H1 (cell line): ENCODE measurements around the gene INHA. TPM values are rescaled to one million over a fixed set of nuclear protein-coding genes. Genes with fewer than 3 reads are reported as not detected.

Experiments
- CTCF ChIA-PET: fragments of 300-600 bp; sonication (Branson Sonifier 250); formaldehyde crosslinking; loops from one replicate; lab custom pipeline; 2021; ENCODE audit not compliant: partially characterized antibody; lab: Charles Lee
- POLR2A ChIA-PET: fragments of 300-600 bp; sonication (Branson Sonifier 250); formaldehyde crosslinking; loops from one replicate; lab custom pipeline; 2021; ENCODE audit warnings: inconsistent platforms; ENCODE audit not compliant: partially characterized antibody; lab: Charles Lee
- DNase-seq, 2 experiments: peaks; one replicate each; pipeline versions ENCODE4 v3.0.0 to v3.0.0-alpha.2; 2010 to 2022; ENCODE audit warnings: low spot score in 2 of 2, low read depth in 1 of 2, mixed read lengths in 1 of 2
- FAIRE-seq: peaks from 2 replicates; lab custom pipeline; 2011; peaks lifted over from hg19 to GRCh38; lab: Jason Lieb, UNC
- H2AFZ ChIP-seq: 2 replicates; pipeline ENCODE4 v1.8.1; 2012; ENCODE audit warnings: low read length, inconsistent platforms
- H2AK5ac ChIP-seq: 2 replicates; pipeline ENCODE4 v1.6.1; 2013; ENCODE audit warnings: low read depth, low read length
- H2BK120ac ChIP-seq: replicated peaks from 2 replicates; pipeline ENCODE3; 2013; ENCODE audit warnings: low read depth, low read length, inconsistent platforms
- H2BK12ac ChIP-seq: 2 replicates; pipeline ENCODE4 v1.6.1; 2013; ENCODE audit warnings: low read depth, low read length
- H2BK15ac ChIP-seq: 2 replicates; pipeline ENCODE4 v1.6.1; 2013; ENCODE audit warnings: low read length
- H2BK20ac ChIP-seq: 2 replicates; pipeline ENCODE4 v1.6.1; 2013; ENCODE audit warnings: low read length
- H2BK5ac ChIP-seq: 2 replicates; pipeline ENCODE4 v1.6.1; 2013; ENCODE audit warnings: low read depth, low read length
- H3K14ac ChIP-seq: 2 replicates; pipeline ENCODE4 v1.6.1; 2013; ENCODE audit warnings: inconsistent platforms; ENCODE audit not compliant: insufficient read length
- H3K18ac ChIP-seq: 2 replicates; pipeline ENCODE4 v1.6.1; 2013; ENCODE audit warnings: low read length; ENCODE audit errors: extremely low read depth
- H3K23ac ChIP-seq: 2 replicates; pipeline ENCODE4 v1.6.1; 2013; ENCODE audit warnings: inconsistent platforms; ENCODE audit not compliant: insufficient read length
- H3K23me2 ChIP-seq: 2 replicates; pipeline ENCODE4 v1.6.1; 2013; ENCODE audit warnings: low read depth, low read length
- H3K27ac ChIP-seq: 2 replicates; pipeline ENCODE4 v1.6.1; 2011; ENCODE audit warnings: low read depth, low read length, inconsistent platforms
- H3K27me3 ChIP-seq, 4 experiments: replicated peaks in 1 of 4; 1 replicate in 1 of 4; 2 replicates in 3 of 4; pipeline versions ENCODE4 v1.6.1 to v1.8.1; 2011 to 2013; ENCODE audit warnings: low read length in 3 of 4, mild to moderate bottlenecking in 3 of 4, inconsistent platforms in 2 of 4, mixed read lengths in 2 of 4, moderate library complexity in 1 of 4; ENCODE audit not compliant: control insufficient read depth in 3 of 4, insufficient read depth in 3 of 4; ENCODE audit errors: extremely low read depth in 1 of 4
- H3K36me3 ChIP-seq, 4 experiments: 2 replicates each; pipeline versions ENCODE4 v1.6.1 to v1.8.1; 2011 to 2013; ENCODE audit warnings: mild to moderate bottlenecking in 4 of 4, low read length in 3 of 4, moderate library complexity in 2 of 4, control low read depth in 1 of 4, inconsistent platforms in 1 of 4; ENCODE audit not compliant: insufficient read depth in 4 of 4, control insufficient read depth in 2 of 4
- H3K4ac ChIP-seq: replicated peaks from 2 replicates; pipeline ENCODE3; 2013; ENCODE audit warnings: low read length, low read depth, mixed read lengths, inconsistent platforms; ENCODE audit not compliant: insufficient read length
- H3K4me1 ChIP-seq, 4 experiments: replicated peaks in 1 of 4; 1 replicate in 1 of 4; 2 replicates in 3 of 4; pipeline versions ENCODE4 v1.6.1 to v1.8.1; 2011 to 2013; ENCODE audit warnings: low read length in 3 of 4, inconsistent platforms in 2 of 4, mixed read lengths in 1 of 4; ENCODE audit not compliant: insufficient read depth in 4 of 4, control insufficient read depth in 3 of 4
- H3K4me2 ChIP-seq, 2 experiments: 2 replicates each; pipeline versions ENCODE4 v1.6.1 to v1.8.1; 2011 to 2013; ENCODE audit warnings: low read depth in 2 of 2, low read length in 2 of 2, control low read depth in 1 of 2, inconsistent platforms in 1 of 2, mild to moderate bottlenecking in 1 of 2; ENCODE audit not compliant: insufficient read depth in 1 of 2
- H3K4me3 ChIP-seq, 4 experiments: fragments of 200-600, 300-600 bp in 1 of 4; sonication (generic), shearing (Covaris generic), sonication (Bioruptor Twin) in 1 of 4; 2 replicates each; pipeline versions ENCODE4 v1.5.1 to v1.8.1; 2011 to 2016; ENCODE audit warnings: low read length in 4 of 4, low read depth in 3 of 4, control low read depth in 2 of 4, inconsistent platforms in 2 of 4, mild to moderate bottlenecking in 2 of 4, mixed read lengths in 1 of 4, moderate library complexity in 1 of 4; ENCODE audit not compliant: insufficient read depth in 2 of 4; ENCODE audit errors: extremely low read depth in 1 of 4
- H3K56ac ChIP-seq: replicated peaks from 2 replicates; pipeline ENCODE3; 2013; ENCODE audit warnings: low read depth, mild to moderate bottlenecking, mixed read lengths, low read length, inconsistent platforms; ENCODE audit not compliant: insufficient read length
- H3K79me1 ChIP-seq: 2 replicates; pipeline ENCODE4 v1.6.1; 2013; ENCODE audit warnings: low read depth, low read length, control low read depth
- H3K79me2 ChIP-seq, 2 experiments: 2 replicates each; pipeline versions ENCODE4 v1.6.1 to v1.8.1; 2012 to 2013; ENCODE audit warnings: low read length in 2 of 2, mild to moderate bottlenecking in 2 of 2, inconsistent platforms in 1 of 2; ENCODE audit not compliant: insufficient read depth in 2 of 2, control insufficient read depth in 1 of 2
- H3K9ac ChIP-seq, 4 experiments: replicated peaks in 1 of 4; 1 replicate in 1 of 4; 2 replicates in 3 of 4; pipeline versions ENCODE4 v1.6.1 to v1.8.1; 2011 to 2013; ENCODE audit warnings: low read depth in 3 of 4, low read length in 3 of 4, control low read depth in 2 of 4, mild to moderate bottlenecking in 2 of 4, moderate library complexity in 2 of 4, inconsistent platforms in 1 of 4; ENCODE audit errors: extremely low read depth in 1 of 4
- H3K9me3 ChIP-seq, 2 experiments: 2 replicates each; pipeline versions ENCODE4 v1.6.1 to v1.8.1; 2012 to 2013; ENCODE audit warnings: mild to moderate bottlenecking in 2 of 2, moderate library complexity in 2 of 2, control low read depth in 1 of 2, inconsistent platforms in 1 of 2, low read depth in 1 of 2, low read length in 1 of 2, mixed read lengths in 1 of 2; ENCODE audit not compliant: insufficient read depth in 2 of 2
- H4K20me1 ChIP-seq, 2 experiments: replicated peaks in 1 of 2; 2 replicates each; pipeline versions ENCODE3 to v1.8.1; 2011 to 2013; ENCODE audit warnings: inconsistent platforms in 2 of 2, low read length in 2 of 2, mild to moderate bottlenecking in 1 of 2; ENCODE audit not compliant: insufficient read depth in 2 of 2, control insufficient read depth in 1 of 2
- H4K5ac ChIP-seq: 2 replicates; pipeline ENCODE4 v1.6.1; 2013; ENCODE audit warnings: low read length, low read depth, mixed read lengths, inconsistent platforms; ENCODE audit not compliant: insufficient read length
- H4K8ac ChIP-seq: 2 replicates; pipeline ENCODE4 v1.8.0; 2013; ENCODE audit warnings: mild to moderate bottlenecking, moderate library complexity, low read length, inconsistent platforms; ENCODE audit not compliant: insufficient read depth; ENCODE audit errors: extremely low read depth
- H4K91ac ChIP-seq: replicated peaks from 2 replicates; pipeline ENCODE3; 2013; ENCODE audit warnings: low read length, mixed read lengths, inconsistent platforms; ENCODE audit not compliant: insufficient read length
- BACH1 ChIP-seq: IDR thresholded peaks from 2 replicates; pipeline ENCODE4 v1.6.1; 2012; ENCODE audit warnings: low read length, improper control_type of control experiment
- CHD1 ChIP-seq: IDR thresholded peaks from 2 replicates; pipeline ENCODE4 v1.6.1; 2012; ENCODE audit warnings: low read depth, low read length, improper control_type of control experiment
- EGR1 ChIP-seq: IDR thresholded peaks from 2 replicates; pipeline ENCODE4 v1.6.1; 2011; ENCODE audit warnings: low read depth, low read length, borderline replicate concordance
- FOSL1 ChIP-seq: IDR thresholded peaks from 2 replicates; pipeline ENCODE4 v1.6.1; 2011; ENCODE audit warnings: mild to moderate bottlenecking, low read depth, low read length, moderate library complexity; ENCODE audit not compliant: insufficient read depth
- POLR2A ChIP-seq, 2 experiments: IDR thresholded peaks; 1 replicate in 1 of 2; 2 replicates in 1 of 2; pipeline ENCODE4 v1.6.1; 2011; ENCODE audit warnings: low read depth in 2 of 2, low read length in 2 of 2, mild to moderate bottlenecking in 2 of 2; ENCODE audit errors: control extremely low read depth in 1 of 2
- SRF ChIP-seq: IDR thresholded peaks from 2 replicates; pipeline ENCODE4 v1.6.1; 2011; ENCODE audit warnings: mild to moderate bottlenecking, low read depth, low read length, moderate library complexity
- TAF7 ChIP-seq: optimal IDR thresholded peaks from 2 replicates; pipeline ENCODE3; 2011; ENCODE audit warnings: low read depth, mild to moderate bottlenecking, inconsistent platforms, low read length, moderate library complexity, borderline replicate concordance
- TCF12 ChIP-seq: IDR thresholded peaks from 2 replicates; pipeline ENCODE4 v1.6.1; 2011; ENCODE audit warnings: low read depth, mild to moderate bottlenecking, low read length
- WGBS, 2 experiments: shearing (Covaris generic) in 1 of 2; methylation state at CpG; one replicate each; pipeline versions ENCODE4 v1.1.6 to v1.1.7; 2013 to 2015; ENCODE audit warnings: low lambda C conversion rate in 2 of 2, mixed read lengths in 2 of 2, inconsistent platforms in 1 of 2, low coverage in 1 of 2, missing lambda C conversion rate in 1 of 2; ENCODE audit not compliant: insufficient replicate concordance in 2 of 2, insufficient coverage in 1 of 2, insufficient read length in 1 of 2; ENCODE audit errors: extremely low coverage in 1 of 2, missing lambda C conversion rate in 1 of 2; 5-methylcytosine and 5-hydroxymethylcytosine counted together
- polyA plus RNA-seq, 7 experiments: library from polyadenylated mRNA; depleted of rRNA in 3 of 7; stranded (reverse) in 5 of 7; unstranded in 2 of 7; fragments of >200 nt in 5 of 7; fragments of 200-250 nt in 2 of 7; gene quantifications; 1 replicate in 5 of 7; 2 replicates in 1 of 7; 4 replicates in 1 of 7; pipeline versions ENCODE4 v1.2.1 to v1.2.3, GENCODE V29; 2011 to 2013; ENCODE audit warnings: missing spikeins in 2 of 7, mixed read lengths in 2 of 7
- total RNA-seq: library from RNA; stranded (reverse); fragmentation: NEBNext Ultra II Directional; extraction: Animal tissue kit (Norgen Biotek cat#: 25700); gene quantifications from 2 replicates; pipeline ENCODE4 v1.2.1, GENCODE V29; 2021

Gene INHA
- total and polyA plus RNA-seq, 2 of the 8 experiments (the other 6 are each of a cell fraction or from before 2014, with no cell fraction given) = 0.65 to 2.7 TPM

- no peak overlapping the region for H3K56ac ChIP-seq
- DNase-seq (no peak), FAIRE-seq (no peak)
- H4K8ac ChIP-seq = no peak overlapping the region
- H2BK120ac ChIP-seq = no peak overlapping the region
- peaks cover 0 to 3% of the 10 kb centered on the region in 2 experiments for H4K20me1 ChIP-seq
- no peaks in the 10 kb centered on the region; a peak in 1 of 7 replicates for H3K4me1 ChIP-seq
- H4K91ac ChIP-seq = no peak overlapping the region
- no peak overlapping the region for H3K4me2 ChIP-seq
- H3K27ac ChIP-seq = no peak overlapping the region
- no peak overlapping the region for H3K4me3 ChIP-seq
- no peak overlapping the region for H3K14ac ChIP-seq
- no peaks in the 10 kb centered on the region for H3K23me2 ChIP-seq
- ChIA-PET POLR2A (interaction anchor here (1.0 to 2.1 kb wide), 7 partner anchors 10 to 62 kb away, joined by 3 to 6 read pairs (median 4); partner anchors contain the start of genes INHA, OBSL1 and STK11IP), CTCF (interaction anchor here (0.7 to 18.7 kb wide), 8 partner anchors 10 to 118 kb away, joined by 3 to 356 read pairs (median 4); partner anchors contain the start of gene SLC4A3)
- no peaks in the 10 kb centered on the region; the same call in 1 of the 2 replicates for H3K79me1 ChIP-seq
- H2BK15ac ChIP-seq = no peak overlapping the region
- no peak overlapping the region for H3K9ac ChIP-seq
- 86% methylated on average over 13 of the region's 15 CpGs; no CpG with 5 or more reads in 1 of the 2 experiments for WGBS, 2 experiments
- H3K4ac ChIP-seq = no peak overlapping the region
- H3K23ac ChIP-seq = no peak overlapping the region
- H2AFZ ChIP-seq = no peak overlapping the region
- H2AK5ac ChIP-seq = no peak overlapping the region
- H2BK12ac ChIP-seq = no peak overlapping the region
- no peak overlapping the region for H2BK20ac ChIP-seq
- H3K36me3 ChIP-seq = peaks cover 0 to 6% (median 2%) of the 10 kb centered on the region in 4 experiments; a peak in 5 of 8 replicates
- H3K27me3 ChIP-seq = no peaks in the 10 kb centered on the region
- H3K79me2 ChIP-seq = no peaks in the 10 kb centered on the region
- H2BK5ac ChIP-seq = no peak overlapping the region
- no peak overlapping the region for H4K5ac ChIP-seq
- no peaks in the 10 kb centered on the region for H3K9me3 ChIP-seq
- no peak overlapping the region for H3K18ac ChIP-seq
- TF ChIP-seq FOSL1 = no peak
- TF ChIP-seq EGR1 = no peak
- no peak for TF ChIP-seq BACH1
- TF ChIP-seq CHD1 = no peak
- no peak for TF ChIP-seq TCF12
- no peak for TF ChIP-seq TAF7
- no peak for TF ChIP-seq POLR2A (IDR thresholded peaks at IDR 0.05; ENCODE audit: control extremely low read depth in 1 of 2, low read depth in 2 of 2, low read length in 2 of 2)
- TF ChIP-seq SRF = no peak
These were observed 40.6 kb downstream of the INHA start for GRCh38 chr2:219612577-219613286.
